K562 (cell line): ENCODE measurements around the gene WNT7B.

Experiments
- EP300 ChIP-seq: IDR thresholded peaks from 2 replicates; pipeline ENCODE4 v1.6.1; 2012; ENCODE audit warnings: low read length, improper control_type of control experiment
- NFRKB ChIP-seq: fragments of 450-650 bp; IDR thresholded peaks from 2 replicates; pipeline ENCODE4 v1.6.1; 2016; ENCODE audit warnings: low read depth
- RCOR1 ChIP-seq, 2 experiments: IDR thresholded peaks; 2 replicates each; pipeline ENCODE4 v1.6.1; 2012; ENCODE audit warnings: low read depth in 2 of 2, low read length in 2 of 2, borderline replicate concordance in 1 of 2, improper control_type of control experiment in 1 of 2
- TRIM28 ChIP-seq: fragments of 450-650 bp; IDR thresholded peaks from 2 replicates; pipeline ENCODE4 v1.6.1; 2017
- ZEB2 ChIP-seq: fragments of 450-650 bp; IDR thresholded peaks from 2 replicates; pipeline ENCODE4 v1.6.1; 2016
- ZNF140 ChIP-seq: fragments of 250-450 bp; sonication (Bioruptor Pico); IDR thresholded peaks from 2 replicates; pipeline ENCODE4 v1.8.0; 2021; ENCODE audit warnings: moderate library complexity, mild to moderate bottlenecking, inconsistent platforms
- TF ChIP-seq, protein P1 (sequence below), 3 experiments: fragments of 200-800 bp in 1 of 3; fragments of 250-450 bp in 1 of 3; fragments of 450-650 bp in 1 of 3; sonication (Bioruptor Pico) in 1 of 3; sonication (Bioruptor generic) in 1 of 3; formaldehyde crosslinking in 1 of 3; IDR thresholded peaks; 2 replicates each; pipeline versions ENCODE4 v1.6.1 to v1.8.0; 2016 to 2022; ENCODE audit warnings: mild to moderate bottlenecking in 2 of 3, missing genetic modification characterization in 2 of 3, missing compliant biosample characterization in 1 of 3, moderate library complexity in 1 of 3
- TF ChIP-seq, protein P2 (sequence below): fragments of 450-650 bp; formaldehyde crosslinking; IDR thresholded peaks from 2 replicates; pipeline ENCODE4 v1.4.0; 2022; ENCODE audit warnings: missing genetic modification characterization
- TF ChIP-seq, protein P3 (sequence below), 2 experiments: fragments of 450-650 bp in 1 of 2; sonication (generic) in 1 of 2; formaldehyde crosslinking in 1 of 2; IDR thresholded peaks; 2 replicates each; pipeline versions ENCODE4 v1.7.1 to v1.9.0; 2016 to 2022; ENCODE audit warnings: inconsistent platforms in 1 of 2, mild to moderate bottlenecking in 1 of 2, missing genetic modification reagents in 1 of 2
- TF ChIP-seq, protein P4 (sequence below): fragments of 250-450 bp; sonication (Bioruptor Pico); IDR thresholded peaks from 2 replicates; pipeline ENCODE4 v1.9.0; 2021; ENCODE audit warnings: mild to moderate bottlenecking
- TF ChIP-seq, protein P5 (sequence below): fragments of 250-450 bp; sonication (Bioruptor Pico); IDR thresholded peaks from 2 replicates; pipeline ENCODE4 v1.4.0; 2020

DNA sequence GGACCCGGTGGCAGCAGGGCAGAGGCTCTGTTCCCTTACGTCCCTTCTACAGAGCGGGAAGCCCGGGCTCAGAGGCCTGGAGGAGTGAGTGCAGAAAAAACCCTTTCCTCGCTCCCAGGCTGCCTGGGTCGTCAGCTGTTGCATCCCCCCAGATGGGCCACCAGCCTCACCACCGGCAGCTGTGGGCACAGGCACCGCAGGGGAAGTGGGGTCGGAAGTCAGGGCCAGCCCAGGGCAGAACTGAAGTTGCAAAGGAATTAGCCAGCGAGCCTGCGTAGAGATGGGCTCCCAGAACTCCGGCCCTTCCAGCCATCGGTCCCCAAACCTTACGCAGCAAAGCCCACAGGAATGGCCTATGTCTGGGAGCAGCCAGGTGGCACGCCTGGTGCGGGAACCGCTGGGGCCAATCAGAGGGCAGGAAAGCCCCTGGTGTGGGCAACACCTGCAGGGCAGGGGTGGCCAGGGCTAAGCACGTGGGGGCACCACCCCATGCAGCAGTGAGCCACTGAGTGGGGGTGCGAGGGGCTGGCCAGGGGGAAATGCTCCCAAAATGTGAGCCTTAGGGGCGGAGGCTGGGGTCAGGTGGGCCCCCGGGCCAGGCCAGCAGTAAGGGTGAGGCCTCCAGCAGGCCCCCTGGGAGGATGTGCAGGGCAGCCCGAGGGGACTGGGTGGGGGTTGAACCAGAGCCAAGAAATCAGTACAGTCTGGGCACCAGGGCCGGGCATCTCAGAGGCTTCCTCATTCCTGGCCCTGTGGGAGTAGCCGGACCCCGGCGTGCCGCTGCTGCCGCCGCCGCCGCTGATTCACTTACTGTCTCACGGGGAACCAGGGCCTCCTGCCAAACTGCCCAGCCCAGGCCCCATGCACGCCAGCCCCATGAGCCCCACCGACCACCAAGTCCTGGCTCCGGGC lies 58.2 kb downstream of the WNT7B start:
- TF ChIP-seq, protein P1, sequence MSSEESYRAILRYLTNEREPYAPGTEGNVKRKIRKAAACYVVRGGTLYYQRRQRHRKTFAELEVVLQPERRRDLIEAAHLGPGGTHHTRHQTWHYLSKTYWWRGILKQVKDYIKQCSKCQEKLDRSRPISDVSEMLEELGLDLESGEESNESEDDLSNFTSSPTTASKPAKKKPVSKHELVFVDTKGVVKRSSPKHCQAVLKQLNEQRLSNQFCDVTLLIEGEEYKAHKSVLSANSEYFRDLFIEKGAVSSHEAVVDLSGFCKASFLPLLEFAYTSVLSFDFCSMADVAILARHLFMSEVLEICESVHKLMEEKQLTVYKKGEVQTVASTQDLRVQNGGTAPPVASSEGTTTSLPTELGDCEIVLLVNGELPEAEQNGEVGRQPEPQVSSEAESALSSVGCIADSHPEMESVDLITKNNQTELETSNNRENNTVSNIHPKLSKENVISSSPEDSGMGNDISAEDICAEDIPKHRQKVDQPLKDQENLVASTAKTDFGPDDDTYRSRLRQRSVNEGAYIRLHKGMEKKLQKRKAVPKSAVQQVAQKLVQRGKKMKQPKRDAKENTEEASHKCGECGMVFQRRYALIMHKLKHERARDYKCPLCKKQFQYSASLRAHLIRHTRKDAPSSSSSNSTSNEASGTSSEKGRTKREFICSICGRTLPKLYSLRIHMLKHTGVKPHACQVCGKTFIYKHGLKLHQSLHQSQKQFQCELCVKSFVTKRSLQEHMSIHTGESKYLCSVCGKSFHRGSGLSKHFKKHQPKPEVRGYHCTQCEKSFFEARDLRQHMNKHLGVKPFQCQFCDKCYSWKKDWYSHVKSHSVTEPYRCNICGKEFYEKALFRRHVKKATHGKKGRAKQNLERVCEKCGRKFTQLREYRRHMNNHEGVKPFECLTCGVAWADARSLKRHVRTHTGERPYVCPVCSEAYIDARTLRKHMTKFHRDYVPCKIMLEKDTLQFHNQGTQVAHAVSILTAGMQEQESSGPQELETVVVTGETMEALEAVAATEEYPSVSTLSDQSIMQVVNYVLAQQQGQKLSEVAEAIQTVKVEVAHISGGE (CRISPR knock-in tag; IDR thresholded peaks at IDR 0.05), result no peak
- TF ChIP-seq, protein P2, sequence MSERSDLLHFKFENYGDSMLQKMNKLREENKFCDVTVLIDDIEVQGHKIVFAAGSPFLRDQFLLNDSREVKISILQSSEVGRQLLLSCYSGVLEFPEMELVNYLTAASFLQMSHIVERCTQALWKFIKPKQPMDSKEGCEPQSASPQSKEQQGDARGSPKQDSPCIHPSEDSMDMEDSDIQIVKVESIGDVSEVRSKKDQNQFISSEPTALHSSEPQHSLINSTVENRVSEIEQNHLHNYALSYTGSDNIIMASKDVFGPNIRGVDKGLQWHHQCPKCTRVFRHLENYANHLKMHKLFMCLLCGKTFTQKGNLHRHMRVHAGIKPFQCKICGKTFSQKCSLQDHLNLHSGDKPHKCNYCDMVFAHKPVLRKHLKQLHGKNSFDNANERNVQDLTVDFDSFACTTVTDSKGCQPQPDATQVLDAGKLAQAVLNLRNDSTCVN, result no peak
- TF ChIP-seq, protein P3, sequence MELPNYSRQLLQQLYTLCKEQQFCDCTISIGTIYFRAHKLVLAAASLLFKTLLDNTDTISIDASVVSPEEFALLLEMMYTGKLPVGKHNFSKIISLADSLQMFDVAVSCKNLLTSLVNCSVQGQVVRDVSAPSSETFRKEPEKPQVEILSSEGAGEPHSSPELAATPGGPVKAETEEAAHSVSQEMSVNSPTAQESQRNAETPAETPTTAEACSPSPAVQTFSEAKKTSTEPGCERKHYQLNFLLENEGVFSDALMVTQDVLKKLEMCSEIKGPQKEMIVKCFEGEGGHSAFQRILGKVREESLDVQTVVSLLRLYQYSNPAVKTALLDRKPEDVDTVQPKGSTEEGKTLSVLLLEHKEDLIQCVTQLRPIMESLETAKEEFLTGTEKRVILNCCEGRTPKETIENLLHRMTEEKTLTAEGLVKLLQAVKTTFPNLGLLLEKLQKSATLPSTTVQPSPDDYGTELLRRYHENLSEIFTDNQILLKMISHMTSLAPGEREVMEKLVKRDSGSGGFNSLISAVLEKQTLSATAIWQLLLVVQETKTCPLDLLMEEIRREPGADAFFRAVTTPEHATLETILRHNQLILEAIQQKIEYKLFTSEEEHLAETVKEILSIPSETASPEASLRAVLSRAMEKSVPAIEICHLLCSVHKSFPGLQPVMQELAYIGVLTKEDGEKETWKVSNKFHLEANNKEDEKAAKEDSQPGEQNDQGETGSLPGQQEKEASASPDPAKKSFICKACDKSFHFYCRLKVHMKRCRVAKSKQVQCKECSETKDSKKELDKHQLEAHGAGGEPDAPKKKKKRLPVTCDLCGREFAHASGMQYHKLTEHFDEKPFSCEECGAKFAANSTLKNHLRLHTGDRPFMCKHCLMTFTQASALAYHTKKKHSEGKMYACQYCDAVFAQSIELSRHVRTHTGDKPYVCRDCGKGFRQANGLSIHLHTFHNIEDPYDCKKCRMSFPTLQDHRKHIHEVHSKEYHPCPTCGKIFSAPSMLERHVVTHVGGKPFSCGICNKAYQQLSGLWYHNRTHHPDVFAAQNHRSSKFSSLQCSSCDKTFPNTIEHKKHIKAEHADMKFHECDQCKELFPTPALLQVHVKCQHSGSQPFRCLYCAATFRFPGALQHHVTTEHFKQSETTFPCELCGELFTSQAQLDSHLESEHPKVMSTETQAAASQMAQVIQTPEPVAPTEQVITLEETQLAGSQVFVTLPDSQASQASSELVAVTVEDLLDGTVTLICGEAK (IDR thresholded peaks at IDR 0.05), result no peak
- TF ChIP-seq, protein P3 (CRISPR knock-in tag; IDR thresholded peaks at IDR 0.05), result no peak
- TF ChIP-seq EP300 (no peak), RCOR1 (IDR thresholded peaks at IDR 0.05; ENCODE audit: borderline replicate concordance in 1 of 2, low read depth in 2 of 2, low read length in 2 of 2) (no peak), NFRKB (no peak), ZEB2 (no peak), TRIM28 (no peak), ZNF140 (no peak)
- TF ChIP-seq, protein P4, sequence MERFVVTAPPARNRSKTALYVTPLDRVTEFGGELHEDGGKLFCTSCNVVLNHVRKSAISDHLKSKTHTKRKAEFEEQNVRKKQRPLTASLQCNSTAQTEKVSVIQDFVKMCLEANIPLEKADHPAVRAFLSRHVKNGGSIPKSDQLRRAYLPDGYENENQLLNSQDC, result no peak
- TF ChIP-seq, protein P5, sequence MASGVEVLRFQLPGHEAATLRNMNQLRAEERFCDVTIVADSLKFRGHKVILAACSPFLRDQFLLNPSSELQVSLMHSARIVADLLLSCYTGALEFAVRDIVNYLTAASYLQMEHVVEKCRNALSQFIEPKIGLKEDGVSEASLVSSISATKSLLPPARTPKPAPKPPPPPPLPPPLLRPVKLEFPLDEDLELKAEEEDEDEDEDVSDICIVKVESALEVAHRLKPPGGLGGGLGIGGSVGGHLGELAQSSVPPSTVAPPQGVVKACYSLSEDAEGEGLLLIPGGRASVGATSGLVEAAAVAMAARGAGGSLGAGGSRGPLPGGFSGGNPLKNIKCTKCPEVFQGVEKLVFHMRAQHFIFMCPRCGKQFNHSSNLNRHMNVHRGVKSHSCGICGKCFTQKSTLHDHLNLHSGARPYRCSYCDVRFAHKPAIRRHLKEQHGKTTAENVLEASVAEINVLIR (CRISPR knock-in tag), result no peak
